Kidney (tissue), 14 donors: ENCODE results near the gene IL1R1. TPM values are rescaled to one million over a fixed set of nuclear protein-coding genes. Genes with fewer than 3 reads are reported as not detected.

Experiments
- DNase-seq, 5 donors: peaks; one replicate each; pipeline ENCODE4 v3.0.0-alpha.2; 2013 to 2020
- FAIRE-seq: peaks from 2 replicates; lab custom pipeline; 2012; peaks lifted over from hg19 to GRCh38; lab: Jason Lieb, UNC
- H3K27ac ChIP-seq, 2 donors: one replicate each; pipeline ENCODE4 v1.7.0; 2013; ENCODE audit warnings: low read depth in 2 of 2, low read length in 2 of 2, inconsistent platforms in 1 of 2
- H3K27me3 ChIP-seq: one replicate; pipeline ENCODE4 v1.7.1; 2013; ENCODE audit warnings: low read length, inconsistent platforms; ENCODE audit not compliant: control insufficient read depth, insufficient read depth
- H3K36me3 ChIP-seq, 3 donors: one replicate each; pipeline versions ENCODE4 v1.7.0 to v1.7.1; 2013; ENCODE audit warnings: low read length in 3 of 3, control low read depth in 1 of 3, inconsistent platforms in 1 of 3; ENCODE audit not compliant: insufficient read depth in 3 of 3, control insufficient read depth in 2 of 3
- H3K4me1 ChIP-seq, 3 donors: one replicate each; pipeline versions ENCODE4 v1.7.0 to v1.7.1; 2013; ENCODE audit warnings: low read length in 3 of 3, inconsistent platforms in 1 of 3, low read depth in 1 of 3; ENCODE audit not compliant: control insufficient read depth in 2 of 3, insufficient read depth in 2 of 3
- H3K4me3 ChIP-seq, 3 donors: one replicate each; pipeline versions ENCODE4 v1.7.0 to v1.8.1; 2013; ENCODE audit warnings: low read length in 3 of 3, control low read depth in 1 of 3, inconsistent platforms in 1 of 3
- H3K9ac ChIP-seq, 3 donors: one replicate each; pipeline versions ENCODE4 v1.7.0 to v1.7.1; 2013; ENCODE audit warnings: low read length in 3 of 3, control low read depth in 1 of 3, inconsistent platforms in 1 of 3
- H3K9me3 ChIP-seq, 3 donors: one replicate each; pipeline versions ENCODE4 v1.7.0 to v1.7.1; 2013; ENCODE audit warnings: low read length in 3 of 3, control low read depth in 1 of 3, inconsistent platforms in 1 of 3; ENCODE audit not compliant: control insufficient read depth in 2 of 3, insufficient read depth in 1 of 3
- intact Hi-C: fragments of 100-400 bp; cut with DNase I; formaldehyde crosslinking; loops from one replicate; pipeline ENCODE4 v1.11.1; 2022
- polyA plus RNA-seq: library from polyadenylated mRNA; stranded (reverse); fragments of 350-450 nt; fragmentation: Illumina TruSeq; extraction: RNeasy Lipid Tissue Mini Kit (QIAGEN cat#74804); gene quantifications from one replicate; pipeline ENCODE4 v1.2.3, GENCODE V29; 2014; ENCODE audit warnings: low read depth, low replicate concordance; ENCODE audit not compliant: insufficient read depth
- total RNA-seq: library from RNA; stranded (reverse); fragmentation: NEBNext Ultra II Directional; extraction: Animal tissue kit (Norgen Biotek cat#: 25700); gene quantifications from one replicate; pipeline ENCODE4 v1.2.1, GENCODE V29; 2021
- TF ChIP-seq, protein P1 (sequence below): IDR thresholded peaks from 3 replicates; pipeline ENCODE4 v1.5.1; 2012; ENCODE audit warnings: mild to moderate bottlenecking, moderate library complexity, borderline replicate concordance; ENCODE audit not compliant: insufficient read depth; ENCODE audit errors: extremely low read depth
- donor health status: control.
- donor health status: control.
- donor health status: control.
- donor health status: control.
- donor health status: control.
- donor health status: DM: yes; HTN: yes; CAD: no.
- donor health status: Normal renal cell carcinoma (clear cell type).

The IL1R1 gene
- total and polyA plus RNA-seq, 2 donors from 2014 or later: 24.6 to 95.9 TPM

DNA sequence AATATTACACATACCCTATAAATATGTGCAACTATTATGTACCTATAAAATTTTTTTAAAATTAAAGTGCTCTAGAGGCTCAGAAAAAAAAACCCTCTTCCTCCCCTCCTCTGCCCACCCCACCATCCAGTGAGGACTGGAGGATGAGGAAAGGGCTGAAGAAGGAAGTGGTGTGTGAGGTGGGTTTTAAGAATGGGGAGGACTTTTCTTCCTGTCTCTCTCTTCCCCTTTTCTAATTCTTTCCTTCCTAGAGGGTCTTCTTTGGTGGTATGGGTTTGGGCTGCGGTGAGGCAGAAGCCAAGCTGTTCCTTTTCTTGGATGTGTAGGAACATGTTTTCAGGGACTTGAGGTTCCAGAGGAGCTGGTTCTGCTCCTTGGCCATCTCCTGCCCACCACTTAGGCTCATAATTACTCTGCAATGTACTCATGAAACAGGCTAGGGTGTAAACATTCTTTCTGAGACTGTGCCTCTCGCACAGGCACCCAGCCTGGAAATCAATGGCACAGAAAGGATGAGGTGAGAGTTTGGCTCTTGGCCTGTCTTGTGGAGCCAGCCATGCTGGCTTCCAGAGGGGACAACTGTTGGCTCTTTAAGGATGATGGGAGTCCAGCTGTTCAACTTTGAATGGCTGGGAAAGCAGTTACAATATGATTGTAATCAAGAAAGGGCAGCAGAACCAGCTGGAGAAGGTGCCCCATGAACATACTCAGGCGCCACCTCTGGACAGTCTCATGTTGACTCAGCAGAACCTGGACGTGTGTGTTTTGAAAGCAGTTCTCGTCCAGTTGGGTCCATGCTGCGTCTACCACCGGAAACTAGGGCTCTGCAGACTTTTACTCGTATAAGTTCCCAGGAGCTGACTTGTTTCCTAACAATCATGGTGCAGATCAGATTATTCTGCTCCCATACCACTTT, 82.5 kb downstream of the IL1R1 start:
- FAIRE-seq: no peak
- peak overlapping the region in 1 of 2 donors; percentile 56 for H3K27ac ChIP-seq

DNA sequence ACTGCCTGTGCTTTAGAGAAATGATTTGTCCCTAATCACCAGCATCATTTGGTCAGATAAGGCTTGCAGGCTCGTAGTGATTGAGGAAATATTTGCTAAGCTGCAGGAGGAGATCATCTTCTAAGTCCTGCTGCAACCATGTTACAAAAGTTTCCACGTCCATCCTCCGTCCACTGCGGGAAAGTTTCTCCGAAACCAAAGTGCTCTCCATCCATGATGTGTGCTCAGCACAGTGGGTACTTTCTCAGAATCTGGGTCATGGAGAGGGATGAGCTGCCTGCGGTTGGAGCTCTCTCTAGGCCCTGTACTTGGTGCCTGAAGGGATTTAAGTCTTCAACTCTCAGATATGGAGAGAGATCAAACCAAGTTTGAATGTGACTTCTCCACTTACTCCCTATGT, 83.6 kb downstream of the IL1R1 start:
- Histone ChIP-seq H3K4me1 (peaks cover 11 to 20% (median 13%) of the 10 kb centered on the region in 3 donors), H3K27ac (peak overlapping the region; percentile 94 to 97), H3K36me3 (no peaks in the 10 kb centered on the region), H3K9ac (peak overlapping the region in 1 of 3 donors; percentile 70), H3K27me3 (no peaks in the 10 kb centered on the region), H3K9me3 (no peaks in the 10 kb centered on the region), H3K4me3 (no peak overlapping the region)
- TF ChIP-seq, protein P1, sequence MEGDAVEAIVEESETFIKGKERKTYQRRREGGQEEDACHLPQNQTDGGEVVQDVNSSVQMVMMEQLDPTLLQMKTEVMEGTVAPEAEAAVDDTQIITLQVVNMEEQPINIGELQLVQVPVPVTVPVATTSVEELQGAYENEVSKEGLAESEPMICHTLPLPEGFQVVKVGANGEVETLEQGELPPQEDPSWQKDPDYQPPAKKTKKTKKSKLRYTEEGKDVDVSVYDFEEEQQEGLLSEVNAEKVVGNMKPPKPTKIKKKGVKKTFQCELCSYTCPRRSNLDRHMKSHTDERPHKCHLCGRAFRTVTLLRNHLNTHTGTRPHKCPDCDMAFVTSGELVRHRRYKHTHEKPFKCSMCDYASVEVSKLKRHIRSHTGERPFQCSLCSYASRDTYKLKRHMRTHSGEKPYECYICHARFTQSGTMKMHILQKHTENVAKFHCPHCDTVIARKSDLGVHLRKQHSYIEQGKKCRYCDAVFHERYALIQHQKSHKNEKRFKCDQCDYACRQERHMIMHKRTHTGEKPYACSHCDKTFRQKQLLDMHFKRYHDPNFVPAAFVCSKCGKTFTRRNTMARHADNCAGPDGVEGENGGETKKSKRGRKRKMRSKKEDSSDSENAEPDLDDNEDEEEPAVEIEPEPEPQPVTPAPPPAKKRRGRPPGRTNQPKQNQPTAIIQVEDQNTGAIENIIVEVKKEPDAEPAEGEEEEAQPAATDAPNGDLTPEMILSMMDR: no peak
- intact Hi-C loops: no loop called here
- DNase-seq (no peak), FAIRE-seq (no peak)

More for the DNA sequence above, 82.5 kb downstream of the IL1R1 start:
- Histone ChIP-seq H3K27me3 (no peaks in the 10 kb centered on the region), H3K9me3 (no peaks in the 10 kb centered on the region), H3K36me3 (no peaks in the 10 kb centered on the region), H3K9ac (no peak overlapping the region), H3K4me3 (no peak overlapping the region), H3K4me1 (peaks cover 11 to 20% (median 13%) of the 10 kb centered on the region in 3 donors)
- no peak for DNase-seq
- intact Hi-C loops: no loop called here
- TF ChIP-seq, protein P1: no peak

DNA sequence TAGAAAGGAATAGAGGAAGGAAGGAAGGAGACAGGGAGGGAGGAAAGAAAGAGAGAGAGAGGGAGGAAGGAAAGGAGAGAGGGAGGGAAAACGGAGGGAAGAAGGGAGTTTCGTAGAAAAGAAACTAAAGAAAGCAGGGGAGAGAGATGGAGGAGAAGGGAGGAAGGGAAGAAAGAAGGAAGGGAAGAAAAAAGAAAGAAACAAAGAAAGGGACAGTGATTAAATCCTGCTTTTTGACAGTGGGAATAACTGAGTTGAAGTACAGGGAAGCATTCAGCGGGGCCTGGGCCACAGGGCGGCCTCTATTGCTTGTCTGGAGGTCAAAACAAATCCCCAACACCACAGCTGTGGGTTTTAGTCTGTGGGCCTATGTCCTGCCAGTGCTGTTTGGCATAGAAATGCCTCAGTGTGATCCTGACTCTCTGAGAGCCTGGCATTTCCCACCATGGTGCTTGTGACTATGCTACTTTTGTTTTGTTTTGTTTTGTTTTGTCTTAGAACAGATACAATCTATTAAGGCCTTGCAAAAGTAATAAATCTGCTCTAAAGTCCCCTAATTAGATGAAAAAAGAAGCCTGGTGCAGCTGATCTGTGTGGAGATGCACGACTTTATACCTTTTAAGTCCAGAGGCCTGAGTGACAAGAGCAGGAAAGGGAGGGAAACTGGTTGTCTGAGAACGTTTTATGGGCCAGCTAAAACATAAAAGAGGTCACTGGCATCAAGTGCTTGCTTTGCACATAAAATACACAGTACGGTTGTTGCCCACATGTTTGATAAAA, 84.3 kb downstream of the IL1R1 start:
- Histone ChIP-seq H3K27ac (peak overlapping the region; percentile 94 to 97), H3K36me3 (no peaks in the 10 kb centered on the region), H3K27me3 (no peaks in the 10 kb centered on the region), H3K4me3 (peak overlapping the region in 1 of 3 donors; percentile 26), H3K9me3 (no peaks in the 10 kb centered on the region), H3K4me1 (peaks cover 11 to 20% (median 13%) of the 10 kb centered on the region in 3 donors), H3K9ac (peak overlapping the region in 2 of 3 donors; percentile 22 to 70)
- DNase-seq: peak in 3 of 5 donors; percentile 29 to 88 (median 79)
- TF ChIP-seq, protein P1: no peak
- no peak for FAIRE-seq
- intact Hi-C loops: no loop called here
